ENCODE measurements around the gene CHD3.
A peak's percentile ranks its signal among the peaks of the same experiment; 100 is the strongest.

CHD3 gene

GRCh38 chr17:7888184-7888920 lies at the start of gene CHD3:
TSS of gene CHD3 (plus strand) at chr17:7888789. CDS start at chr17:7889001, 212 bp downstream.
- no peak for DNase-seq (ENCODE audit: low spot score)

GRCh38 chr17:7839190-7839875 lies 49.3 kb upstream of the CHD3 start:
- DNase-seq (ENCODE audit: low spot score): no peak

GRCh38 chr17:7839876-7840261 lies 48.7 kb upstream of the CHD3 start:
- DNase-seq (ENCODE audit: low spot score): no peak

- DNase-seq (ENCODE audit: low spot score): no peak
Observed at GRCh38 chr17:7840441-7840840, 48.1 kb upstream of the CHD3 start.

- DNase-seq (ENCODE audit: low spot score): no peak
Observed at GRCh38 chr17:7840875-7841274, 47.7 kb upstream of the CHD3 start.

GRCh38 chr17:7841396-7841914 lies 47.1 kb upstream of the CHD3 start:
- DNase-seq (ENCODE audit: low spot score): peak; percentile 86

- peak; percentile 86 for DNase-seq (ENCODE audit: low spot score)
Observed at GRCh38 chr17:7841915-7842379, 46.6 kb upstream of the CHD3 start.

GRCh38 chr17:7842380-7843256 lies 46.0 kb upstream of the CHD3 start:
- DNase-seq (ENCODE audit: low spot score): peak; percentile 86

GRCh38 chr17:7843257-7843535 lies 45.4 kb upstream of the CHD3 start:
- no peak for DNase-seq (ENCODE audit: low spot score)

GRCh38 chr17:7843536-7844291 lies 44.9 kb upstream of the CHD3 start:
- DNase-seq (ENCODE audit: low spot score): peak; percentile 78

- peak; percentile 98 for DNase-seq (ENCODE audit: low spot score)
Observed at GRCh38 chr17:7844292-7845154, 44.1 kb upstream of the CHD3 start.

GRCh38 chr17:7845359-7846062 lies 43.1 kb upstream of the CHD3 start:
- DNase-seq (ENCODE audit: low spot score): no peak

GRCh38 chr17:7846063-7846735 lies 42.4 kb upstream of the CHD3 start:
- DNase-seq (ENCODE audit: low spot score): no peak

GRCh38 chr17:7846765-7847661 lies 41.6 kb upstream of the CHD3 start:
- no peak for DNase-seq (ENCODE audit: low spot score)

GRCh38 chr17:7848131-7848579 lies 40.4 kb upstream of the CHD3 start:
- no peak for DNase-seq (ENCODE audit: low spot score)

- no peak for DNase-seq (ENCODE audit: low spot score)
Observed at GRCh38 chr17:7848739-7849129, 39.9 kb upstream of the CHD3 start.

GRCh38 chr17:7849130-7849750 lies 39.3 kb upstream of the CHD3 start:
- no peak for DNase-seq (ENCODE audit: low spot score)
